CD4-positive, CD25-positive, alpha-beta regulatory T cell (primary cell): ENCODE data around the gene ZNF239. TPM values are rescaled to one million over a fixed set of nuclear protein-coding genes. Genes with fewer than 3 reads are reported as not detected.

ENCODE experiments used
- ATAC-seq, 2 donors: fragments of 150-1000 bp; cut with Tn5 transposase; one replicate each; pipeline ENCODE4 v1.10.0; 2021; ENCODE audit warnings: low read depth in 2 of 2, moderate number of reproducible peaks in 2 of 2, moderate library complexity in 1 of 2
- DNase-seq, 3 donors: peaks; one replicate each; pipeline versions ENCODE4 v3.0.0 to v3.0.0-alpha.2; 2012 to 2022; ENCODE audit warnings: mixed read lengths in 1 of 3
- H3K27ac ChIP-seq: one replicate; pipeline ENCODE4 v1.7.0; 2013; ENCODE audit warnings: mild to moderate bottlenecking, low read length; ENCODE audit not compliant: insufficient read depth, poor library complexity, severe bottlenecking
- H3K27me3 ChIP-seq: one replicate; pipeline ENCODE4 v1.7.0; 2013; ENCODE audit warnings: low read length; ENCODE audit not compliant: control insufficient read depth, insufficient read depth
- H3K36me3 ChIP-seq: one replicate; pipeline ENCODE4 v1.7.0; 2013; ENCODE audit warnings: mild to moderate bottlenecking, low read length, moderate library complexity; ENCODE audit not compliant: control insufficient read depth, insufficient read depth
- H3K4me1 ChIP-seq: 2 replicates; pipeline ENCODE4 v1.7.0; 2013; ENCODE audit warnings: mild to moderate bottlenecking, low read length; ENCODE audit not compliant: insufficient read depth, control insufficient read depth, poor library complexity, severe bottlenecking
- H3K4me3 ChIP-seq: one replicate; pipeline ENCODE4 v1.7.0; 2013; ENCODE audit warnings: low read depth, mild to moderate bottlenecking, low read length, moderate library complexity
- H3K9me3 ChIP-seq, 2 experiments: 1 replicate in 1 of 2; 2 replicates in 1 of 2; pipeline ENCODE4 v1.7.0; 2013; ENCODE audit warnings: low read length in 2 of 2, mild to moderate bottlenecking in 1 of 2, moderate library complexity in 1 of 2; ENCODE audit not compliant: control insufficient read depth in 2 of 2
- H3K27ac Mint-ChIP-seq, 3 donors: one replicate each; pipeline ENCODE4 v1.8.0; 2020 to 2022; ENCODE audit warnings: mild to moderate bottlenecking in 3 of 3, mixed read lengths in 3 of 3, moderate library complexity in 2 of 3
- H3K27me3 Mint-ChIP-seq: one replicate; pipeline ENCODE4 v1.8.0; 2022; ENCODE audit warnings: mild to moderate bottlenecking, mixed read lengths
- H3K36me3 Mint-ChIP-seq: one replicate; pipeline ENCODE4 v1.8.0; 2020; ENCODE audit warnings: mixed read lengths
- H3K4me1 Mint-ChIP-seq, 4 donors: one replicate each; pipeline ENCODE4 v1.8.0; 2020 to 2022; ENCODE audit warnings: mixed read lengths in 4 of 4, mild to moderate bottlenecking in 1 of 4
- H3K4me3 Mint-ChIP-seq, 4 donors: one replicate each; pipeline ENCODE4 v1.8.0; 2020 to 2022; ENCODE audit warnings: mild to moderate bottlenecking in 4 of 4, mixed read lengths in 4 of 4, moderate library complexity in 3 of 4
- H3K9me3 Mint-ChIP-seq, 7 donors: one replicate each; pipeline ENCODE4 v1.8.0; 2020 to 2022; ENCODE audit warnings: mixed read lengths in 7 of 7, mild to moderate bottlenecking in 3 of 7, moderate library complexity in 2 of 7
- polyA plus RNA-seq, 4 donors: library from polyadenylated mRNA; unstranded; fragments of 300-500 nt; fragmentation: Illumina TruSeq; gene quantifications; one replicate each; pipeline ENCODE4 v1.2.3, GENCODE V29; 2021
- total RNA-seq: library from RNA; stranded (reverse); gene quantifications from one replicate; pipeline ENCODE4 v1.2.3, GENCODE V29; 2022

ZNF239 gene
- total and polyA plus RNA-seq, 5 donors from 2014 or later: 0.75 to 2.6 (median 1.6) TPM

DNA sequence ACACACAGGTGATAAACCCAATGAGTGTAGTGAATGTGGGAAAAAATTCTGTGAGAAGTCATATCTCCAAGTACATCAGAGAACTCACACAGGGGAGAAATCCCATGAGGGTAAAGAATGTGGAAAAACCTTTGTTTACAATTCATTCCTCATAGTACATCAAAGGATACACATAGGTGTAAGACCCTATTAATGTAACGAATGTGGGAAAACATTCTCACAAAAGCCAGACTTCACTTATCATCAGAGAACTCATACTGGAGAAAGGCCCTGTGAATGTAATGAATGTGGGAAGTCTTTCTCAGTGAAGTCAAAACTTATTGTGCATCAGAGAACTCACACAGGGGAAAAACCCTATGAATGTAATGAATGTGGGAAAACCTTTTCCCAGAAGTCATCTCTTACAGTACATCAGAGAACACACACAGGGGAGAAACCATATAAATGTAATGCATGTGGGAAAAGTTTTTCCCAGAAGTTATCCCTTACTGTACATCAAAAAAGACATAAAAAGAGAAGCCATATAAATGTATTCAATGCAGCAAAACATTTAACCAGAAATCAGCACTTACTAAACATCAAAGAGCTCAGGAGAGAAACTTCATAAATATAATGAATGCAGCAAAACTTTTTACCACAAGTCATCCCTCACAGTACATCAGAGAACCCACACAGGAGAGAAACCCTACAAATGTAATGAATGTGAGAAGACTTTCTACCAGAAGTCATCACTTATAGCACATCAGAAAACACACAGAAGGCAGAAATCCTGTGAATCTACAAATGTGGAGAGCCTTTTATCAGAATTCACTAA lies 49.8 kb downstream of the ZNF239 start:
- H3K36me3 ChIP-seq: no peaks in the 10 kb centered on the region
- H3K9me3 Mint-ChIP-seq: peaks cover 6 to 79% (median 32%) of the 10 kb centered on the region in 7 donors
- ATAC-seq (no peak), DNase-seq (peak in 1 of 3 donors; percentile 0)
- H3K27me3 ChIP-seq: peaks cover 2% of the 10 kb centered on the region
- no peak overlapping the region for H3K27ac ChIP-seq
- H3K36me3 Mint-ChIP-seq: peaks cover 12% of the 10 kb centered on the region
- no peak overlapping the region for H3K4me3 ChIP-seq
- H3K4me1 Mint-ChIP-seq: no peaks in the 10 kb centered on the region
- no peaks in the 10 kb centered on the region for H3K4me1 ChIP-seq
- H3K4me3 Mint-ChIP-seq: no peak overlapping the region
- H3K9me3 ChIP-seq: peaks cover 61 to 64% of the 10 kb centered on the region in 2 experiments
- no peaks in the 10 kb centered on the region for H3K27me3 Mint-ChIP-seq
- H3K27ac Mint-ChIP-seq: no peak overlapping the region

Other genes with a start within 250 kb of the ZNF239 start
- gene FXYD4, start 203.0 kb downstream of the ZNF239 start, total RNA-seq: not detected
- not detected for gene FXYD4, start 203.0 kb downstream of the ZNF239 start, polyA plus RNA-seq
- gene HNRNPF, start 165.4 kb downstream of the ZNF239 start, total RNA-seq: 143 TPM
- 100 to 1,000 TPM; 293 to 350 (median 323) TPM for gene HNRNPF, start 165.4 kb downstream of the ZNF239 start, polyA plus RNA-seq
- 6.2 TPM for gene ZNF487, start 137.5 kb downstream of the ZNF239 start, total RNA-seq
- gene ZNF487, start 137.5 kb downstream of the ZNF239 start, polyA plus RNA-seq: 1 to 10 TPM; 2.5 to 6.5 (median 4.2) TPM
- 2.0 TPM for gene ZNF485, start 31.8 kb upstream of the ZNF239 start, total RNA-seq
- 1 to 10 TPM; 1.4 to 6.9 (median 3.8) TPM for gene ZNF485, start 31.8 kb upstream of the ZNF239 start, polyA plus RNA-seq
- 18.6 TPM for gene ZNF32, start 74.3 kb upstream of the ZNF239 start, total RNA-seq
- 10 to 100 TPM; 60.4 to 82.7 (median 76.0) TPM for gene ZNF32, start 74.3 kb upstream of the ZNF239 start, polyA plus RNA-seq